Measurements from ENCODE around the gene POLR1E.

DNA sequence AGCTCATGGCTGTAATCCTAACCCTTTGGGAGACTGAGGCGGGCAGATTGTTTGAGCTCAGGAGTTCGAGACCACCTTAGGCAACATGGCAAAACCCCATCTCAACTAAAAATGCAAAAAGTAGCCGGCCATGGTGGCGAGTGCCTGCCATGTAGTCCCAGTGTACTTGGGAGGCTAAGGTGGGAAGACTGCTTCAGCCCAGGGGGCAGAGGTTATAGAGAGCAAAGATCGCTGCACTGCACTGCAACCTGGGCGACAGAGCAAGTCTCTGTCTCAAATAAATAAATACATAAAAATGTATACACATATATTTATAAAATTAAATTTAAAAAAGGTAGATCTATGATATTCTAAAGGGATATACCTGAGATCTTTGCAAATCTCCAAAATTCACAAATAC, 39.9 kb upstream of the POLR1E start:
- TF ChIP-seq CTCF (IDR thresholded peaks at IDR 0.05; ENCODE audit: low read depth, low read length, poor library complexity, severe bottlenecking) = no peak
- no peak for TF ChIP-seq EZH2phosphoT487 (IDR thresholded peaks at IDR 0.05; ENCODE audit: borderline replicate concordance, low read length)
